Measurements from ENCODE around the gene APCDD1L. TPM values are rescaled to one million over a fixed set of nuclear protein-coding genes. Genes with fewer than 3 reads are reported as not detected.

APCDD1L gene
- total RNA-seq, 4 donors from 2014 or later: 0.07 to 0.22 TPM; not detected in 2

GRCh38 chr20:58467572-58468527, 47.3 kb downstream of the APCDD1L start:
- H3K4me3 ChIP-seq: no peak overlapping the region
- intact Hi-C loops (cut with DNase I; ENCODE audit: low total_unique reads): no loop called here
- H3K4me1 ChIP-seq: no peaks in the 10 kb centered on the region
- no peaks in the 10 kb centered on the region for H3K36me3 ChIP-seq
- no peaks in the 10 kb centered on the region for H3K9me3 ChIP-seq
- ATAC-seq (no peak), DNase-seq (no peak)
- TF ChIP-seq CTCF (IDR thresholded peaks at IDR 0.05 in 4 of 5, conservative IDR thresholded peaks at IDR 0.05 in 1 of 5) (no peak), POLR2A (IDR thresholded peaks at IDR 0.05) (no peak)
- in situ Hi-C loops (cut with MboI; ENCODE audit: low sequenced_read_pairs in 4 of 4): no loop called here
- H3K27ac ChIP-seq: no peak overlapping the region
- H3K27me3 ChIP-seq: no peaks in the 10 kb centered on the region

GRCh38 chr20:58466729-58467571, 48.2 kb downstream of the APCDD1L start:
- Histone ChIP-seq H3K9me3 (no peaks in the 10 kb centered on the region), H3K4me1 (no peaks in the 10 kb centered on the region), H3K4me3 (no peak overlapping the region), H3K27me3 (no peaks in the 10 kb centered on the region), H3K27ac (no peak overlapping the region), H3K36me3 (no peaks in the 10 kb centered on the region)
- intact Hi-C loops (cut with DNase I; ENCODE audit: low total_unique reads) (no loop called here), in situ Hi-C loops (cut with MboI; ENCODE audit: low sequenced_read_pairs in 4 of 4) (no loop called here)
- TF ChIP-seq CTCF (IDR thresholded peaks at IDR 0.05 in 4 of 5, conservative IDR thresholded peaks at IDR 0.05 in 1 of 5) (no peak), POLR2A (IDR thresholded peaks at IDR 0.05) (no peak)
- no peak for DNase-seq
- no peak for ATAC-seq

- in situ Hi-C loops (cut with MboI; ENCODE audit: low sequenced_read_pairs in 4 of 4) (no loop called here), intact Hi-C loops (cut with DNase I; ENCODE audit: low total_unique reads) (no loop called here)
- Histone ChIP-seq H3K4me1 (no peaks in the 10 kb centered on the region), H3K36me3 (no peaks in the 10 kb centered on the region), H3K4me3 (no peak overlapping the region), H3K27ac (no peak overlapping the region), H3K27me3 (no peaks in the 10 kb centered on the region), H3K9me3 (no peaks in the 10 kb centered on the region)
- TF ChIP-seq POLR2A (IDR thresholded peaks at IDR 0.05): no peak
- no peak for TF ChIP-seq CTCF (IDR thresholded peaks at IDR 0.05 in 4 of 5, conservative IDR thresholded peaks at IDR 0.05 in 1 of 5)
- ATAC-seq: no peak
- no peak for DNase-seq
Observed at GRCh38 chr20:58466095-58466708, 49.0 kb downstream of the APCDD1L start.

GRCh38 chr20:58464838-58465237, 50.4 kb downstream of the APCDD1L start:
- Histone ChIP-seq H3K9me3 (no peaks in the 10 kb centered on the region), H3K4me1 (no peaks in the 10 kb centered on the region), H3K27ac (no peak overlapping the region), H3K36me3 (no peaks in the 10 kb centered on the region), H3K4me3 (no peak overlapping the region), H3K27me3 (no peaks in the 10 kb centered on the region)
- in situ Hi-C loops (cut with MboI; ENCODE audit: low sequenced_read_pairs in 4 of 4) (no loop called here), intact Hi-C loops (cut with DNase I; ENCODE audit: low total_unique reads) (no loop called here)
- ATAC-seq (no peak), DNase-seq (no peak)
- no peak for TF ChIP-seq CTCF (IDR thresholded peaks at IDR 0.05 in 4 of 5, conservative IDR thresholded peaks at IDR 0.05 in 1 of 5)
- TF ChIP-seq POLR2A (IDR thresholded peaks at IDR 0.05): no peak

All from gastrocnemius medialis (tissue), 4 donors.